Forelimb muscle (tissue), 1 donor: ENCODE measurements around the gene RRAS2. TPM values are rescaled to one million over a fixed set of nuclear protein-coding genes. Genes with fewer than 3 reads are reported as not detected.
"Not testable (repeated sequence)": the region's sequence is repeated elsewhere in the genome, so short reads cannot be mapped to it uniquely, and the experiment has no call there.

Experiments
- DNase-seq: peaks from one replicate; pipeline ENCODE4 v3.0.0-alpha.2; 2013; ENCODE audit warnings: low read depth
- polyA plus RNA-seq: library from polyadenylated mRNA; unstranded; fragments of 120-200 nt; gene quantifications from one replicate; pipeline ENCODE4 v1.2.1, GENCODE V29; 2013; ENCODE audit not compliant: insufficient read length

Gene RRAS2
- polyA plus RNA-seq, 1 donor = 46.6 TPM

DNA sequence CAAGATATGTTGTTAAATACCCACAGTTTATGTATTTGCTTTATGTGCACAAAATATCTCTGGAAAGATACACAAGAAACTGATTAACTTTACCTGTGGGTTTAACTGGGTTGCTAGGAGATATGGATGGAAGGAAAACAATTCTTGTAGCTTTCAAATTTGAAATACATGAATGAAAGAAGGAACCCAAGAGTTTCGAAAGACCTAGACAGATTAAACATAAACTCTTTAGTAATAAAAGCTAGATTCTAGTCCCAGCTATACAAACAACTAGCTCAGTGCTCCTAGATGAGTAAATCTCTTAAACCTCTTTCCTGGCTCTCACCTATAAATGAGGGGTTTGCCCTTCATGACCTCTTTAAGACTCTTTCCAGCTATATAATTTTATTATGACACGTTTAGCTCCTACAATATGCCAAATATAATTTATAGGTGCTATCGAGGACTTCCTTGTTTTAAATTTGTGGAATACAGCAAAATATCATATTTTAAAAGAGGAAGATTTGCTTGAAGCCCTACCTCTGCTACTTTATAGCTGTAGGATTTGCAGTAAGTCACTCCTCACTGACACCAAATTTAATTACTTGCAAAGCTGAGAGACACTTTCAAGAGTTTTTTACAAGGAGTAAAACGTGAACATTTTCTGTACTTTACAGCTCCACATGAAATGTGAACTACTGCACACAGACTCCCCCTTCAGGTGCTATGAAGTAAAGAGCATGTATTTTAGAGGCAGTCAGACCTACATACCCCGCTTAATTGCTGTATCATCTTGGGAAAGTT lies 50.7 kb downstream of the RRAS2 start:
- DNase-seq = no peak

DNA sequence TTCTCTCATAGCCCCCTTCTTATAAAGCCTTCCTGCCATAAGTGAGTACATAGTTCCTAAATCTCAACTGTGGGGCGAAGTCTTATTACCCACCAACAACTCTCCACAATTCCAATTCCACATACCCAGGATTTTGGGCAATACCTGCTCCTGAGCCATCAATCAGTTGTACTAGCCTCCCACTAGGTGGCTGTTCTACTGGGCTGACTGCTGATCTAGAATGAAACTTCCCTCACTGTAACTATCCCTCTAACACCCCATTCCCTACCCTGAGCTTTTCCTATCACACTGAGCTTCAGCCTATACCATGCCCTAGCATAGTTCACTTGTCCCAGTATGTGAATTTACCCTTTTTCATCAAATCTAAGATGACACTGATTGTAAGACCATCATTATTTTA lies 52.5 kb downstream of the RRAS2 start:
- no peak for DNase-seq

DNA sequence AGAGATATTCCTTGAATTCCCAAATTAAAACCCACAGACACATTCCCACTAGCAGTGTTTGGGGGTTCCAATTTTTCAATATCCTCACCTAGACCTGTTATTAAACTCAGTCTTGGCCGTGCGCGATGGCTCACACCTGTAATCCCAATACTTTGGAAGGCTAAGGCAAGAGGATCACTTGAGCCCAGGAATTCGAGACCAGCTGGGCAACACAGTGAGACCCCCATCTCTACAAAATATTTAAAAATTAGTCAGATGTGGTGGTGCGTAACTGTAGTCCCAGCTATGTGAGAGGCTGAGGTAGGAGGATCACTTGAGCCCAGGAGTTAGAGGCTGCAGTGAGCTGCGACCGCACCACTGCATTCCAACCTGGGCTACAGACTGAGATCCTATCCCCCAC lies 53.3 kb downstream of the RRAS2 start:
- no peak for DNase-seq

DNA sequence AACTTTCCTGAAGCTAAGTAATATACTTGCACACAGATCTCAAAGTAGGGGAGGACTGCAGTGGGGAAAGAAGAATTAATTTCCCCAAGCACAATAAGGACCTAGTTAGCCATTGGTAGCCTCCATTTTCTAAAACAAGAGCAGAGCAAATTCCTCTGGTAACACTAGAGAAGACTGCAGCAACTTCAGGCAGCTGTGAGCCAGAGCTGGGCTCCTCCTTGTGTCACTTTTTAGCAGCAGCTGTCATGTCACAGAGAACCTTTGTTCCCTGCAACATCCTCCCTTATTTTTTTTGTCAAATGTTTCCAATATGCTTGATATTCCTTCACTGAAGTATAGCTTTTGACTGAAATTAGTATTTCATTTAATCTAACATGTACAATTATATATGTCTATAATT lies 54.4 kb downstream of the RRAS2 start:
- no peak for DNase-seq

DNA sequence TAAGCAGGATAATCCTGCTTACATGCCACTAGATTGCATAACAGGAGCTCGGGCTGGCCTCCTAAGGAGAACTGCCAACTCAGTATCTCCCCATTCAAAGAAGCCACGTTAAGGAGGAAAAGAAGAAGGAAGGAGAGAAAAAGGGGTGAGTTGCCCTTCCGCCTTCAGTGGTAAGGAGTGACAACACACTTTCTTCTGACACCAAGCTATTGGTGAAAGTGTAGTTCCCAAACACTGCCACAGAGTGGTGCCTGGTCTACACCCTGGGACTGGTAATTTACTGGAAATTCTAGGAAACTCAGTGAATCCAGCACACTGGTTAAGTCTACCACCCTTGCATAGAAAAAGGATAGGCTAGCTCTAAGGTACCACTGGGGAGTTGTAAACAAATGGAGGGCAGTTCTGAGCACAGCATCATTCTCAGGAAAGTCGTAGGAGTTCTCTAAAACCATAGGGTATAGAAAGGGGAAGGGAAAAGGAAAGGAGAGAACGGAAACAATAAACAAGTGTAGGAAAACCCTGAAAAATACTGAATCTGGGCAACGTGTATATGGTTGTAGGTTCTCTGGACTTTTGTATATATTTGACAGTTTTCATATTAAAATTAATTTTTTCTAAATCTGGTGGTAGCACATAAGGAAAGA lies 58.2 kb downstream of the RRAS2 start:
- DNase-seq = peak; percentile 40

DNA sequence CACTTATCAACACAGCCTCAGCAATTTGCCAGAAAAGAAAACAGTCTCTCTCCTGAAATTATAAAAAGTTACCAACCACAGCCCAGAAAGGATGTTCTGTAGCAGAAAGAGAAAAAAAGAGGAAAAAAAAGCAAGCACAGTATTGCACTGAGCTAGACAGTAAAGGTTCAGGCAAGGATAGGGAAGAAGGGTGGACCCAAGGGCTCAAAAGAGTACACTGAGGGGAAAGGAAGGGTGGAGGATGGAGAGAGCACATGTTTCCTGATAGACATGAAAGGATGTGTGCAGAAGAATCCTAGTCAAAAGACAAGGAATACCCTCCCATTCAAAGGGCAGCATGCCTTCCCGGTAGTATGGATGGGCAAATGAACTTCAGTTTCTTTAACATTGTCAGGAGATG lies 59.1 kb downstream of the RRAS2 start:
- no peak for DNase-seq

DNA sequence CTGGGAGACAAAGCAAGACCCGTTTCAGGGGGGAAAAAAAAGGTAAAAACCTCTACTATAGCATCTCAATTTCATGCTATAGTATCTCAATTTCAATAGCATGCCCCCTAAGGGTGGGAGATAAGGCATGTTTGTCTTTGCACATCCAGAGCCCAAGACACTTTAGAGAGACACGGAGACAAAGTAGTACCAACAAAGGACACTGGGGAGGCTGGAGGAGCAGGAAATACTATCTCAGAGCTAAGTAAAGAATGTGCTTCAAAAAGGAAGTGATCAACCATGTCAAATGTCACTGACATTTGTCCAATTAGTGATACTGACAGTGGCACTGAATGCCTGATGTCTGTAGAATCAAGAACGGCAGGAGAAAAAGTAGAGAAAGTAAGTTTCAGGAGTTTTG lies 68.6 kb downstream of the RRAS2 start:
- no peak for DNase-seq

DNA sequence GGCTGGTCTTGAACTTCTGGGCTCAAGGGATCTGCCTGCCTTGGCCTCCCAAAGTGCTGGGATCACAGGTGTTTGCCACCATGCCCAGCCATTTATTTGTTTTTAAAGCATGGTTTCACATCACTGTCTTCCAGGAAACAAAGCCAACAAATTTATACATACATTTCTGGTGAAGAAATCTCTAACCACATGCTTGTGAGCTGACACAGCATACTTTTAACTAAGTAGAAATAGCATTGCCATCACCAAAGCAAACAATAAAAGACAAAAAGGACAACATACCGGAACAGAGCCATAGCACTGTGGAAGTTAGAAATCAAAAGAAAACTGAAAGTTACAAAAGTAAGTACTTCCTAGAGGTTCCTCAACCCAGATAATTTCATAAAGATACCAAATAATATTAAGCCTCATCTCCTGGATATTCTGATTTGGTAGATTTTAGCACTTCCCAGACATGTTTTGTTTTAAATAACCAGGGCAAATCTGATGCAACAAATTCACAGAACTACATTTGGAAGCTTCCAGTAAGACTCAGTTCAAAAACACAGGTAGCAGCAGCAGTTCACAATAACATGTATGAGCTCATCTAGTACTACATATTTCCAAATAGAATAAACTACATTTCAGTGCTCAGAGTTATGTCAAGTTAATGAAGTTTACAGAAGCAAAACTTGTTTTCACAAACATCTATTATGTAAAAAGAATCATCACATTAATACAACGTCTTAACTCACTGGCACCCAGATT lies 70.6 kb downstream of the RRAS2 start:
- DNase-seq = no peak

DNA sequence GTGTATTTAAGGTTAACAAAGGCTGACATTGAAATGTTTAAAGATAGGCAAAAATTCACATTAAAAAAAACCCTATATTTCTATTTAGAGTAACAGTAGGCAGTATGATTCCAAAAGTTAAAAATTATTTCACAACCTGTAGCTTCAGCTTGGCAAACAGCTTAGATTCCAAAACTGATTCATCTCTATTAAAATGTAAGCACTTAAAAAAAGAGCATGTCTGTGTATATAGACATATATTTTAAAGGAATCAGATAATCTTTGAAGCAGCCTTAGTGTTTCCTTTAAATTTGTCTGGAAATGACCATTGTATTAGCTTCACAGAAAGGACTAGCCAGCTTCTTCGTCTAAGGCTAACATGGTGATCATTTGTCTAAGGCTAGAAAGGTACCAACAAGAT lies 80.1 kb downstream of the RRAS2 start:
- DNase-seq = not testable (repeated sequence)

DNA sequence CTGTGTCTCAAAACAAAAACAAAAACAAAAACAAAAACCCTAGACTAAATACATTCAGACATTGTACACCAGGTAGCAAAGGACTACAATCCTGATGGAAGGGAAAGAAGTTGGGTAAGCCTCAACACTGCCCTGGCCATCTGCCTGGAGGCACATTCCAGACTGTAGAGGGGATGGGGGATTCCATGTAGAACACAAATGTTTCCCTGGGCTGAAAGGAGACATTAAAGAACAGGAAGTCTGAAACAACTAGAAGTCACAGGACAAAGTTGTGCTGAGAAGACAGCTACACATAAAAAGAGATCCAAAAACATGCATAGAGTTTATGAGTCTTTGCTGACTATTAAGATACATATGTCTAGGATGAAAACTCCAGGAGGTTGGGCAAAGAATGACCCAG lies 83.9 kb downstream of the RRAS2 start:
- DNase-seq = no peak

DNA sequence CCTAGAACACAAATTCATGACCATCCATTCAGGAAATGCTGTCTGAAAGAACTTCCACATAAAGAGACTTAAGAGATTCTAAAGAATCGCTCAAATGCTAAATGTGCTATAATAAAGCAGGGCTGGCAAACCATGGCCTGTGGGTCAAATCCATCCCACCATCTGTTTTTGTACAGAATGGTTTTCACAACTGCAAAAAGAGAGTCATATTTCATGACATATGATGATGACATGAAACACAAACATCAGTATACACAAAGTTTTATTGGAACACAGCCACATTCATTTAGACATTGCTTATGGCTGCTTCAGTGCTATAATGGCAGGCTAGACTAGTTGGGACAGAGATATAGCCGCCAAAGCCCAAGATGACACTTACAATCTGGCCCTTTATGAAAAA lies 85.1 kb downstream of the RRAS2 start:
- DNase-seq = no peak

DNA sequence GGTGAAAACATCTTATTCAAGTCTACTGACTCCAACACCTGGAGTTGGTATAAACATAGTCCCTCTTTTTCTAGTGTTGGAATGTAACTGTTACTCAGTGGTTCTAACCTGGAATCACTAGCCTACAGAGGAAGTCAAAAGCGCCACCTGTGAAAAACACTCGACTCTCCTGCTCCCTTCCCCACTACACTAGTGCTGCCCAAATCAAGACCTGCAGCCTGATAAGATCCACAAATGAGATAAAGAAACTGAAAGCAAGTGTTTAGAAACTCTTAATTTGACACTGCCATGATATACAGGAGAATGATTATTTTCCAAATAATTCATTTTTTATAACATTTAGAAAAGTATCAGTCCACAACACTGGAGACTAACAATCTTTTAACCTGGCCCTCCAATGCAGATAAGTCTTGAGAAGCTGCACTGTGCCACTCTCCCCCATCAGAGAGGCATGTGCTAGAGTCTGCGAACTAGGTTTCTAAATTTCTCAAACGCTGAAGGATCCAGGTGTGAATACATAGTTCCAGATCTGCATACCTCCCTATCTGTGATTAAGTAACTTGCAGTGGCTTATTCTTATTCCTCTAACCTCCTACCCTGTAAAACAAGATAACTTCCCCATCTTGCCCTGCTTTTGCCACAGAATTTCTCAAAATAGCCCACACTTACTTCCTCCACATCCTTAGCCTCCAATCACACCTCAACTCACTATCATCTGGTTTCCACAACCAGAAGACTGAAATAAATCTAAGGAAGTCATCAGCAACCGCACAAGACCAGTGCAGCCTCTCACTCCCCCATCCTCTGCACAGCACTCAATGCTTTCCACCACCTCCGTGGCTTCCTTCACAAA lies 88.1 kb downstream of the RRAS2 start:
- no peak for DNase-seq

DNA sequence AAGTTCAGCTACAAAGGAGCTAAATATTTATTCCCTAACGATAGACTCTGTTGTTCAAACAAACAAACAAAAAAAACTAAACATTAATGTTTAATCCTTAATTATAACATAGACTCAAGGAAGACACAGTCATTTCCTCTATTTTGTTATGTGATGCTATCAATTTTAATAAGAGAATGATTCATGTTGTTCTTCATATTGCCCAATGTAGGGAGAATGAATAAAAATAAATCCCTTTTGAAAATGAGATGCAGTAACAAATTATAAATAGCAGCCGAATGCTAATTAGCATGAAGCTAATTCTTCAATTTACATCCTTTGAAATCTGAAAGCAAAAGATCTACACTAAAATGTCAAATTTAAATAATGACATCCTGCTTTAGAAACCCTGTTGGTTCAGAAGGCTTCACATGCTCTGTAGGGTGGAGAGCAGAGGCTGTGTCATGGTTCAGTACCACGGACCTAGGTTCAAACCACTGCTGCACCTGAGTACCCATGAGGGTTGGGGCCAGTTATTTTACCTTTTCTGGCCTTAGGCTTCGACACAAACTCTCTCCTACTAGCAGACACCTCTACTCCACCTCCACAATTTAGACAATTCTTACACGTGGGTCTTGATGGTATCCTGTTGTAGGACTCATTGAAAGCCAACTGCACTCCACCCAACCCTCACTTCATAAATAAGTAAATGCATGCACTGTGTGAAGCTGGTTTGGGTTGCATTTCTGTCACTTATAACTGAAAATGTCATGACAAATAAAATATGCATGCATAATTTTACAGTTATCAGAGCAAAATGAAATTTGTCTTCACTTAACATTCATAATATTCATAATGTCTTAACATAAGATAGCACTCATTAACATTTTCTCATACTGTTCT lies 89.0 kb downstream of the RRAS2 start:
- DNase-seq = no peak

DNA sequence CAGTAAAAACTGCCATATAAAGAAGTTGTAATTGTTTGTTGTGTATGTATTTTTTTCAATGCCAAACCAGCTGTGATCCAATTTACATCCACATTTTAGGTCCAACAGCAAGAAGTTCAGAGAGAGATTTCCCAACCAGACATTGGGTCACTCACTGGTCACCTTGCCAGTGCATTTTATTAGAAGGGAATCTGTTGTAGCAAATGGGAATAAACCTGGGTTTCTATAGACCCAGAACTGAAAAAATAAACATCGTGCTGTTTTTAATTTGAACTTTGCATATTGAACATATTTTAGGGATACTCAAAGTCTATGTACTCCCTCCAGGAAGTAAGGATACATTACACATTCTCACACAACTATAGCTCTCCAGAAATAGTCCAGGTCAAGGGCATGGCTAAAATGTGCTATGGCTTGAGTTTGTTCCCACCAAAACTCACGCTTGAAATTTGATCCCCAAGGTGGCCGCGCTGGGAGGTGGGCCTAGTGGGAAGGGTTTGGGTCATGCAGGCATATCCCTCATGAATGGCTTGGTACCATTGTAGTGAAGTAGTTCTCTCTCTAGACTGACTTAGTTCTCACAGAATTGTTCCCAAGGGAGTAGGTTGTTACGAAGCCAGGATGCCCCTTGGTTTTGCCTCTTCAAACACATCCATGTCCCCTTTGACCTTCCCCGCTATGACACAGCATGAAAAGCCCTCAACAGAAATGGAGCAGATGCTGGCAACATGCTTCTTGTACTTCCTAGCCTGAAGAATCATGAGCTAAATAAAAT lies 90.9 kb downstream of the RRAS2 start:
- DNase-seq = no peak

DNA sequence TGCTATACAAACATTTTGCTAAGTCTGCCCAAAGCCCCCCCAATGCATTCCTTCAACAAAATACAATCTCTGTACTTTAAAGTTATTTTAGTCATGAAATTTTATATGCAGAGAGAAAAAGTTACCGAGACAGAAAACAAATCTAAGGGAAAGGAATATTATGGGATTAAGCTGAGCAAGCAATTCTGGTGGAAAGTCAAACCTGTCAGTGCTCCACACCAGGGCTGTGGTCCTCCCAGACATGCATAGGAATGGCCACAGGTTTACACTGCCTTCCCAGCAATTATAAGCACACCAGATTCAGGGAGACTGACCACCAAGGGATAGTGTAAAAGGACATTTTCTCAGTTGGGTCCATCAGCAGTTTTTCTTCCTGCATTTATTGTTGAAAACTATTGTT lies 92.4 kb downstream of the RRAS2 start:
- DNase-seq = no peak

DNA sequence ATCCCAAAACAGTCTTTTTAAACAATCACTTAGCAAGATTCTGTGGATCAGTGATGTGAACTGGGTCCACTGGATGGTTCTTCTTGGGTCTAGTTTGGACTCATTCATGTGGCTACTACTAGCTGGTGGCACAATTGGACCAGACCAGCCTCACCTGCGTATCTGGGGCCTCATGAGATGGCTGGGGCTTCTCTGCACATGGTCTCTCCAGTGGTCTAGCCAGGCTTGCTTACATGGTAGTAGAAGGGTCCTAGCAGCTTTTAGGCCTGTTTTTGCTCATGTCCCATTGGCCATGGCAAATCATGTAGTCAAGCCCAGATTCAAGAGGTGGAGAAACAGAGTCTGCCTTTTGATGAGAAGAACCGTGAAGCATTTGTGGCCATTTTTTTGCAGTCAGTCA lies 94.0 kb downstream of the RRAS2 start:
- no peak for DNase-seq

DNA sequence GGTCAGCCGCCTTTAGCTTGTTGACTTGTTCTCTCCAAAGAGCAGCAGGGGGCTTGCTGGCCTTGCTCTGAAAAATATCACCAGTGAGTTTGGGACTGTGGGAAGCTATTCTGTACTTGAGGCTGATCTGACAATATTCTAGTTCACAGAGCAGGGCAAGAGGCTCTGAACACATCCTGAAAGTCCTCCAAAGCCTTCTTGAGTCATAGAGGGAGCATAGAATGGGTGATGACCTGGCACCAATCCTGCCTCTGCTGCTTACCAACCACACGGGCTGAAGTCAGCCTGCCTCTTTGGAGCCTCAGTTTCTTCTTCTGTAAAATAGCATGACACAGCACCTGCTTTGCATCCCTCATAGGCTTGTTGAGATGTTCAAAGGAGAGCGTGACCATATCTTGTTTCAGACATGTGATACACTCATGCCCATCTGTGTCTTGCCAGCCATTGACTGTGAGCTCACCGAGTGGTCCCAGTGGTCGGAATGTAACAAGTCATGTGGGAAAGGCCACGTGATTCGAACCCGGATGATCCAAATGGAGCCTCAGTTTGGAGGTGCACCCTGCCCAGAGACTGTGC lies 96.6 kb downstream of the RRAS2 start:
- DNase-seq = no peak

DNA sequence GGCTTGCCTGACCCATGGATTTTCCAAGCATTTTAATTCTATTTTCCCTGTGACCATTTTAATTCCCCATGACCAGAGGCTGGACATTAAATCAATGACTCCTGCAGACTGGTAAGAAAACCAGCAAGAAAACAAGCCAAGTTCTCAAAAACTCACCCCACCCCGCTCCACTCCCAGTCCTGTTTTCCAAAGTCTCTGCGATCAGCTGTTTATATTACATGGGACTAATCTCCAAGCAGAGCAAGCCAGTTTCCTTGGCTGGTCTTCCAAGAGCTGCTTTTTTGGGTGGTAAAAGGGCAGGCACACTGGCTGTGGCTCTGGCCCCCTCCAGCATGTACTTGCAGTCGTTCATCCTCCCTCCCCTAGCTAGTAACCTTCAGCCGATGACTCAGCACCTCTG lies 97.9 kb downstream of the RRAS2 start:
- DNase-seq = no peak

DNA sequence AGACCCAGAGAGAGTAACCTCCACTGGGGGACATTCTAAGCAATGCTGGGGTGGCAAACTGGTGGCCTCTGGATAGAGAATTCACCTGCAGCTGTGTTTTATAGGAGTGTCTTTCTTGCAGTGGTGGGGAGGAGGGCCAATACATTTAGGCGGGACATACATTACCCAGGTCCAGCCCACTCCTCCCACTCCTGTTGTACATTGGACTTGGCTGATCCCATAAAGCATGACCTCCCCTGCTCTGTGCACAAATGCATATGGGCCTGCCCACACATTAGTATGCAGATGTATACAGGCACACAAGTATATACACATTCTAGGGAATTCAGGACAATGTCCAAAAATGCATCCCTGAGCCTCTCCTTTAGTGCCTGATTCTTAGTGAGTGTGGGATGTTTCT lies 99.1 kb downstream of the RRAS2 start:
- no peak for DNase-seq
